KMS-11 (cell line): ENCODE results near the gene GGA1.
"Not testable (repeated sequence)": the region's sequence is repeated elsewhere in the genome, so short reads cannot be mapped to it uniquely, and the experiment has no call there.

ENCODE experiments used
- H2AFZ ChIP-seq: fragments of 200-600 bp; sonication (generic); 2 replicates; pipeline ENCODE4 v1.6.1; 2016; ENCODE audit warnings: antibody characterized with exemption, mixed run types, low read depth
- H3K27ac ChIP-seq: fragments of 200-600 bp; sonication (generic); 2 replicates; pipeline ENCODE4 v1.6.1; 2016; ENCODE audit warnings: mild to moderate bottlenecking, mixed run types
- H3K27me3 ChIP-seq: fragments of 200-600 bp; sonication (generic); 2 replicates; pipeline ENCODE4 v1.6.1; 2017; ENCODE audit warnings: mild to moderate bottlenecking, low read depth, mixed run types, moderate library complexity; ENCODE audit not compliant: insufficient read depth
- H3K36me3 ChIP-seq: fragments of 200-600 bp; sonication (generic); 2 replicates; pipeline ENCODE4 v1.6.1; 2017; ENCODE audit warnings: mild to moderate bottlenecking, mixed run types; ENCODE audit not compliant: insufficient read depth
- H3K4me1 ChIP-seq: fragments of 200-600 bp; sonication (generic); 2 replicates; pipeline ENCODE4 v1.6.1; 2016; ENCODE audit warnings: mild to moderate bottlenecking, low read depth, mixed run types; ENCODE audit not compliant: poor library complexity, severe bottlenecking
- H3K4me2 ChIP-seq: fragments of 200-600 bp; sonication (generic); 2 replicates; pipeline ENCODE4 v1.7.0; 2016; ENCODE audit warnings: mild to moderate bottlenecking, mixed run types
- H3K4me3 ChIP-seq: fragments of 200-600 bp; sonication (generic); IDR thresholded peaks from 2 replicates; pipeline ENCODE4 v1.6.1; 2017; ENCODE audit warnings: low read depth, low read length, mixed read lengths; ENCODE audit not compliant: insufficient read depth
- H3K79me2 ChIP-seq: fragments of 200-600 bp; sonication (generic); 2 replicates; pipeline ENCODE4 v1.6.1; 2016; ENCODE audit warnings: low read depth, mixed run types; ENCODE audit not compliant: insufficient read depth
- H3K9ac ChIP-seq: fragments of 200-600 bp; sonication (generic); 2 replicates; pipeline ENCODE4 v1.6.1; 2016; ENCODE audit warnings: mild to moderate bottlenecking, mixed run types
- H4K20me1 ChIP-seq: fragments of 200-600 bp; sonication (generic); 2 replicates; pipeline ENCODE4 v1.6.1; 2016; ENCODE audit warnings: mild to moderate bottlenecking, mixed run types; ENCODE audit not compliant: insufficient read depth
- TF ChIP-seq, protein P1 (sequence below): fragments of 200-600 bp; sonication (generic); conservative IDR thresholded peaks from 2 replicates; pipeline ENCODE4 v1.6.1; 2017; ENCODE audit warnings: low read depth, mild to moderate bottlenecking, antibody characterized with exemption, low read length, moderate library complexity, mixed read lengths

Gene GGA1

DNA sequence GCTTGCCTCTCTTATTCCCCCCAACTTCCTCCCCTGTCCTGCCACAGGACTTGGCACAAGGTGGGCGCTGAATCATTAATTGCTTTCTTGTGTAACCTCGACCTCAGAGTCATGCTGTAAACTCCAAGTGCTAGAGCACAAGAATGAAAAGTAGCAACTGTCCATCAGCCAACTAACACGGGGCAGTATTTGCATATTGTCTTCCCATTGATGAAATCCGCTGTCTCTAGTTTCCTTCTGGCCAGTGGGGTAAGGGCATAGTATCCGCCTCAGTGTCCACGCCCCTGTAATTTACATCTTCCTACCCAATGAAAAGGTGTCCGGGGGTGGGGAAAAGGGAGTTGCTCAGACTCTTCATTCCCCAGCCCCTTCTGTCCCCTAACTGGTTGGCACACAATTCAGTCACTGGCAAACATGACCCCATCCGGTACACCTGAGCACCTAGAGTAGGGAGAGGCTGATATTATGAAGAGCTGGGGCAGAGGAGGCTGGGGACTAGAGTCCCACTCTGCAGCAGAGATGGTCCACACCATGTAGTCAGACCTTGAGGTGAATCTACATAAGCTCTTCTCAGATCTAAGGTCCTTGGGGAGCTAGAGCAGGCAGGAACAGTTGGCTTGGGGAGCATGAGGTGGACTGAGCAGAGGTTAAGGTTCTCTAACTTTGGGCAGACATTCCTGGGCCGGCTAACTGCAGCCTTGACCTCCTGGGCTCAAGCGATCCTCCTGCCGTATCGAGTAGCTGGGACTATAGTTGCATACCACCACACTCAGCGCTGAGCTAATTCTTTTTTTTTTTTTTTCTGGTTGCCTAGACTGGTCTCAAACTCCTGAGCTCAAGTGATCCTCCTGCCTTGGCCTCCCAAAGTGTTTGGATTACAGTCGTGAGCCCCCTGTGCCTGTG is 6.8 kb upstream of the GGA1 start:
- no peaks in the 10 kb centered on the region for H3K79me2 ChIP-seq
- H3K4me1 ChIP-seq = peaks cover 9% of the 10 kb centered on the region
- no peak overlapping the region for H3K27ac ChIP-seq
- H3K9ac ChIP-seq = no peak overlapping the region
- H3K27me3 ChIP-seq = peaks cover 78% of the 10 kb centered on the region
- H3K4me2 ChIP-seq = no peak overlapping the region
- no peak overlapping the region for H2AFZ ChIP-seq
- TF ChIP-seq, protein P1, sequence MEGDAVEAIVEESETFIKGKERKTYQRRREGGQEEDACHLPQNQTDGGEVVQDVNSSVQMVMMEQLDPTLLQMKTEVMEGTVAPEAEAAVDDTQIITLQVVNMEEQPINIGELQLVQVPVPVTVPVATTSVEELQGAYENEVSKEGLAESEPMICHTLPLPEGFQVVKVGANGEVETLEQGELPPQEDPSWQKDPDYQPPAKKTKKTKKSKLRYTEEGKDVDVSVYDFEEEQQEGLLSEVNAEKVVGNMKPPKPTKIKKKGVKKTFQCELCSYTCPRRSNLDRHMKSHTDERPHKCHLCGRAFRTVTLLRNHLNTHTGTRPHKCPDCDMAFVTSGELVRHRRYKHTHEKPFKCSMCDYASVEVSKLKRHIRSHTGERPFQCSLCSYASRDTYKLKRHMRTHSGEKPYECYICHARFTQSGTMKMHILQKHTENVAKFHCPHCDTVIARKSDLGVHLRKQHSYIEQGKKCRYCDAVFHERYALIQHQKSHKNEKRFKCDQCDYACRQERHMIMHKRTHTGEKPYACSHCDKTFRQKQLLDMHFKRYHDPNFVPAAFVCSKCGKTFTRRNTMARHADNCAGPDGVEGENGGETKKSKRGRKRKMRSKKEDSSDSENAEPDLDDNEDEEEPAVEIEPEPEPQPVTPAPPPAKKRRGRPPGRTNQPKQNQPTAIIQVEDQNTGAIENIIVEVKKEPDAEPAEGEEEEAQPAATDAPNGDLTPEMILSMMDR = no peak
- H4K20me1 ChIP-seq = no peaks in the 10 kb centered on the region
- H3K36me3 ChIP-seq = no peaks in the 10 kb centered on the region
- no peak overlapping the region for H3K4me3 ChIP-seq

DNA sequence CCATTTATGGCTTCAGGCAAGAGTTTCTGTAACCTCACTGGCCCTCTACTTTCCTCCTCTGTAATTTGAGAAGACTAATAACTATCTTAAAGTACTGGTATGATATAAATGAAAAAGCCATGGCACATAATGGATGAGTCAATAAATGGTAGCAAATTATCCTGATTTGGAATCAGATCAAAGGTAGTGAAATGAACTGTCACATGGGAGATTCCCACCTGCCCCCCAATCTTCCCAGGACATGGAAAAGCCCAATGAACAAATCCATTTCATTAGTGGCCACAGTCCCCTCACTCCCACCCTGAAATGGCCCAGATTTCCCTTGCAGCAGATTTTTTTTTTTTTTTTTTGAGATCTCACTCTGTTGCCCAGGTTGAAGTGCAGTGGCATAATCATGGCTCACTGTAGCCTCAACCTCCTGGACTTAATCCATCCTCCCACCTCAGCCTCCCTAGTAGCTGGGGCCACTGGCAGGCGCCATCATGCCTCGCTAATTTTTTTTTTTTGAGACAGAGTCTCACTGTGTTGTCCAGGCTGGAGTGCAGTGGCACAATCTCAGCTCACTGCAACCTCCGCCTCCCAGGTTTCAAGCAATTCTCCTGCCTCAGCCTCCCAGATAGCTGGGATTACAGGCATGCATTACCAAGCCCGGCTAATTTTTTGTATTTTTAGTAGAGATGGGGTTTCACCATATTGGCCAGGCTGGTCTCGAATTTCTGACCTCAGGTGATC is 5.9 kb upstream of the GGA1 start:
- not testable (repeated sequence) for H3K4me2 ChIP-seq, H3K79me2 ChIP-seq, H2AFZ ChIP-seq, H3K4me3 ChIP-seq, H3K9ac ChIP-seq, H3K36me3 ChIP-seq, H4K20me1 ChIP-seq, H3K27ac ChIP-seq
- peaks cover 68% of the 10 kb centered on the region for H3K27me3 ChIP-seq
- H3K4me1 ChIP-seq = peaks cover 16% of the 10 kb centered on the region

DNA sequence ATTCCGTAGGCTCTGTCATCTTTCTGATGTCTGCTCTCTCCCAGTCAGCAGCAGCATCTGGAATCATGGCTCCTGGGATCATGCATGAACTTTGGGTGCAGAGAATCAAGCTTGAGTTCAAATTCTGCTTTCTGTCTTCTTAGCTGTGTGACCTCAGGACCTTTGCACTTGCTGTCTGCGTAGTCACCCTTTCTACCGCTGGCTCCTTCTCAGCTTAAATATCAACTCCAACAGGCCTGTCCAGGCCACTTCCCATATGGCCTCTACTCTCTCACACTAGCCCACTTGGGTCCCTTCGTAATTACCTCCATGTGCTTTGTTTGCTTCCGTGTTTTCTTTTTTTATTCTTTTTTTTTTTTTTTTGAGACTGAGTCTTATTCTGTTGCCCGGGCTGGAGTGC is 4.6 kb upstream of the GGA1 start:
- Histone ChIP-seq H3K4me2 (no peak overlapping the region), H3K9ac (no peak overlapping the region), H3K27ac (no peak overlapping the region), H3K4me1 (peaks cover 16% of the 10 kb centered on the region), H3K36me3 (no peaks in the 10 kb centered on the region), H2AFZ (no peak overlapping the region), H3K4me3 (no peak overlapping the region), H4K20me1 (no peaks in the 10 kb centered on the region), H3K27me3 (peaks cover 63% of the 10 kb centered on the region), H3K79me2 (peaks cover 2% of the 10 kb centered on the region; the same call in 1 of the 2 replicates)
- TF ChIP-seq, protein P1 = no peak

DNA sequence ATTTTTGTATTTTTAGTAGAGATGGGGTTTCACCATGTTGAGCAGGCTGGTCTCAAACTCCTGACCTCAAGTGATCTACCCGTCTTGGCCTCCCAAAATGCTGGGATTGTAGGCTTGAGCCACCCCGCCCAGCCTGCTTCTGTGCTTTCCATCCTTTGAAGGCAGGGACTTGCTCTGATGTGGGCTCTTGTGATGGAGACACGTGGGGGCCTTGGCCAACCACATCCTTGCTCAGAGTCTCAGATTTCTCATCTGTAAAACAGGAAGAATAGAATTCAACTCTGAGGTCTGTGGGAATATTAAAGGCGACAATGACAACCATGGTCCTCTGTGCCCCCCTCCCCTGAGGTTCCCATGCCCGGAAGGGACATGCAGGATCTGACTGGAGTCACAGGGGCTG is 3.8 kb upstream of the GGA1 start:
- TF ChIP-seq, protein P1 = no peak
- peaks cover 59% of the 10 kb centered on the region for H3K27me3 ChIP-seq
- H3K27ac ChIP-seq = no peak overlapping the region
- H3K79me2 ChIP-seq = peaks cover 10% of the 10 kb centered on the region; the same call in 1 of the 2 replicates
- no peak overlapping the region for H3K4me3 ChIP-seq
- H3K36me3 ChIP-seq = no peaks in the 10 kb centered on the region
- H3K9ac ChIP-seq = no peak overlapping the region
- no peak overlapping the region for H2AFZ ChIP-seq
- H3K4me1 ChIP-seq = peaks cover 16% of the 10 kb centered on the region
- H3K4me2 ChIP-seq = no peak overlapping the region
- no peaks in the 10 kb centered on the region for H4K20me1 ChIP-seq
